Measurements from ENCODE around the gene PLEKHH2.
A peak's percentile ranks its signal among the peaks of the same experiment; 100 is the strongest.

The PLEKHH2 gene

GRCh38 chr2:43605079-43605655 is 31.9 kb upstream of the PLEKHH2 start:
- peak; percentile 43 for TF ChIP-seq CTCF (IDR thresholded peaks at IDR 0.05; ENCODE audit: insufficient read depth, low read depth, low read length, missing control alignments)
- DNase-seq (ENCODE audit: low read depth), result peak; percentile 49
- H3K4me3 ChIP-seq (ENCODE audit: low read depth, low read length), result no peak overlapping the region

GRCh38 chr2:43605851-43606250 is 31.2 kb upstream of the PLEKHH2 start:
- no peak for TF ChIP-seq CTCF (IDR thresholded peaks at IDR 0.05; ENCODE audit: insufficient read depth, low read depth, low read length, missing control alignments)
- no peak for DNase-seq (ENCODE audit: low read depth)

GRCh38 chr2:43609290-43609918 is 27.7 kb upstream of the PLEKHH2 start:
- peak; percentile 69 for TF ChIP-seq CTCF (IDR thresholded peaks at IDR 0.05; ENCODE audit: insufficient read depth, low read depth, low read length, missing control alignments)
- no peak overlapping the region for H3K4me3 ChIP-seq (ENCODE audit: low read depth, low read length)
- peak; percentile 57 for DNase-seq (ENCODE audit: low read depth)

More at GRCh38 chr2:43605851-43606250, 31.2 kb upstream of the PLEKHH2 start:
- H3K4me3 ChIP-seq (ENCODE audit: low read depth, low read length), result no peak overlapping the region

DNA sequence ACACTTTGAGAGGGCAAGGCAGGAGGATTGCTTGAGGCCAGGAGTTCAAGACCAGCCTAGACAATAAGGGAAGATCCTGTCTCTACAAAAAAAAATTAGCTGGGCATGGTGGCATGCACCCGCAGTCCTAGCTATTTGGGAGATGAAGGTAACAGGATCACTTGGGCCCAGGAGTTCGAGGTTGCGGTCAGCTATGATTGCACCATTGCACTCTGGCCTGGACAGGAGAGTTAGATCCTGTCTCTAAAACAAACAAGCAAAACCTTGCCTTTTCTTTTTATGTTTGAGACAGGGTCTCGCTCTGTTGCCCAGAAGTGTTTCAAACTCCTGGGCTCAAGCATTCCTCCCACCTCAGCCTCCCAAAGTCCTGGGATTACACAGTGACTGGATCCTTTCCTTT is 26.7 kb upstream of the PLEKHH2 start:
- H3K4me3 ChIP-seq (ENCODE audit: low read depth, low read length), result no peak overlapping the region
- no peak for TF ChIP-seq CTCF (IDR thresholded peaks at IDR 0.05; ENCODE audit: insufficient read depth, low read depth, low read length, missing control alignments)
- no peak for DNase-seq (ENCODE audit: low read depth)

GRCh38 chr2:43611987-43612894 is 24.8 kb upstream of the PLEKHH2 start:
- peak; percentile 82 for TF ChIP-seq CTCF (IDR thresholded peaks at IDR 0.05; ENCODE audit: insufficient read depth, low read depth, low read length, missing control alignments)
- H3K4me3 ChIP-seq (ENCODE audit: low read depth, low read length), result no peak overlapping the region
- peak; percentile 79 for DNase-seq (ENCODE audit: low read depth)

DNA sequence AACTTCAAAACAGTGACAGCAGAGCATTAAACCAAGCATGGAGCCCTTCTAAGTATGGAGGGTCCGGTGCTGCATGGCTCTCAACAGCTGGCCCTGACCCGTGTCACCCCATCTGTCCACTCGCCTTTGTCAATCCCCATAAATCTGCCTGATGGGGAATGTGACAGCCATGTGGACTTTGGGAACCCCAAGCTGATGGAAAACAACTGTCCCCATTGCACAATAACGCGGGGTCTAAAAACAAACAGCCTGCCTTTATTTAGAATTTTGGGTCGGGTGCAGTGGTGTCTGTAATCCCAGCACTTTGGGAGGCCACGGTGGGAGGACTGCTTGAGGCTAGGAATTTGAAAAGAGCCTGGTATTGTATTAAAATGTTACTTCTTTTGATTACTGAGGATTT is 24.1 kb upstream of the PLEKHH2 start:
- no peak for DNase-seq (ENCODE audit: low read depth)
- TF ChIP-seq CTCF (IDR thresholded peaks at IDR 0.05; ENCODE audit: insufficient read depth, low read depth, low read length, missing control alignments), result no peak
- no peak overlapping the region for H3K4me3 ChIP-seq (ENCODE audit: low read depth, low read length)
